AG04449 (cell line): ENCODE measurements around the gene DCAF6.

ENCODE experiments used
- CTCF ChIA-PET: fragments of 350-600 bp; formaldehyde crosslinking; extraction: SDS; loops from one replicate; lab custom pipeline; 2021; ENCODE audit warnings: antibody characterized with exemption; lab: Yijun Ruan, JAX
- POLR2A ChIA-PET: fragments of 400-600, 350-600 bp; formaldehyde crosslinking; extraction: SDS; loops from one replicate; lab custom pipeline; 2020; ENCODE audit warnings: antibody characterized with exemption, inconsistent platforms; lab: Yijun Ruan, JAX
- DNase-seq: peaks from one replicate; pipeline ENCODE4 v3.0.0-alpha.2; 2010; ENCODE audit warnings: low read depth, low spot score
- H3K4me3 ChIP-seq: 2 replicates; pipeline ENCODE4 v1.5.1; 2011; ENCODE audit warnings: low read depth, mild to moderate bottlenecking, control low read depth, low read length
- CTCF ChIP-seq: IDR thresholded peaks from one replicate; pipeline ENCODE4 v1.5.1; 2011; ENCODE audit warnings: mild to moderate bottlenecking, moderate library complexity, low read length, control low read depth, inconsistent platforms; ENCODE audit not compliant: insufficient read depth; ENCODE audit errors: missing control alignments

The DCAF6 gene

GRCh38 chr1:167964646-167965045 is 28.2 kb downstream of the DCAF6 start:
- no peak overlapping the region for H3K4me3 ChIP-seq
- DNase-seq: no peak
- ChIA-PET POLR2A (no interaction called here), CTCF (no interaction called here)
- no peak for TF ChIP-seq CTCF

GRCh38 chr1:167966050-167966449 is 29.6 kb downstream of the DCAF6 start:
- no peak for TF ChIP-seq CTCF
- ChIA-PET CTCF (no interaction called here), POLR2A (interaction anchor here (1.8 kb wide), 1 partner anchor 29 kb away, joined by 5 read pairs; the partner anchor contains the start of genes DCAF6 and MPC2)
- no peak overlapping the region for H3K4me3 ChIP-seq
- no peak for DNase-seq

- DNase-seq: no peak
- H3K4me3 ChIP-seq: no peak overlapping the region
- ChIA-PET CTCF (no interaction called here), POLR2A (no interaction called here)
- TF ChIP-seq CTCF: no peak
Measured at GRCh38 chr1:167968569-167968968, 32.1 kb downstream of the DCAF6 start.

- no peak overlapping the region for H3K4me3 ChIP-seq
- ChIA-PET CTCF (no interaction called here), POLR2A (no interaction called here)
- no peak for DNase-seq
- no peak for TF ChIP-seq CTCF
Measured at GRCh38 chr1:167973832-167974231, 37.3 kb downstream of the DCAF6 start.

- CTCF ChIA-PET: no interaction called here
- POLR2A ChIA-PET: no interaction called here
- no peak for DNase-seq
- H3K4me3 ChIP-seq: no peak overlapping the region
- no peak for TF ChIP-seq CTCF
Measured at GRCh38 chr1:167974698-167975097, 38.2 kb downstream of the DCAF6 start.

GRCh38 chr1:167977245-167977644 is 40.8 kb downstream of the DCAF6 start:
- no peak for DNase-seq
- CTCF ChIA-PET: no interaction called here
- TF ChIP-seq CTCF: no peak
- H3K4me3 ChIP-seq: no peak overlapping the region
- POLR2A ChIA-PET: no interaction called here
